K562 (cell line): Measurements from ENCODE around the gene RHOC. TPM values are rescaled to one million over a fixed set of nuclear protein-coding genes. Genes with fewer than 3 reads are reported as not detected.

Source experiments
- ATF3 ChIP-seq, 2 experiments: fragments of 450-650 bp in 1 of 2; sonication (generic) in 1 of 2; formaldehyde crosslinking in 1 of 2; IDR thresholded peaks in 1 of 2; conservative IDR thresholded peaks in 1 of 2; 2 replicates each; pipeline versions ENCODE4 v1.6.1 to v1.8.1; 2016 to 2023; ENCODE audit warnings: mild to moderate bottlenecking in 2 of 2, moderate library complexity in 2 of 2, inconsistent platforms in 1 of 2, missing genetic modification reagents in 1 of 2
- FOSL1 ChIP-seq: fragments of 200-800 bp; sonication (Bioruptor generic); conservative IDR thresholded peaks from 2 replicates; pipeline ENCODE4 v1.6.1; 2016; ENCODE audit warnings: missing genetic modification characterization, missing compliant biosample characterization
- MBD2 ChIP-seq: sonication (generic); IDR thresholded peaks from 2 replicates; pipeline ENCODE4 v1.6.1; 2016; ENCODE audit warnings: low read depth, borderline replicate concordance
- PRPF4 ChIP-seq: fragments of 200-400 bp; formaldehyde crosslinking; IDR thresholded peaks from one replicate; pipeline ENCODE4 v1.6.1; 2017; ENCODE audit warnings: low read length, low read depth, mild to moderate bottlenecking; ENCODE audit not compliant: insufficient read depth, poor library complexity, severe bottlenecking
- polyA plus RNA-seq, 8 experiments: library from polyadenylated mRNA; depleted of rRNA in 4 of 8; stranded (reverse) in 5 of 8; unstranded in 3 of 8; fragments of >200 nt; fragmentation: Nextera tagmentation in 2 of 8; fragmentation: Illumina TruSeq in 1 of 8; extraction: Ambion mirVana in 2 of 8; extraction: Trizol in 1 of 8; gene quantifications; 2 replicates each; pipeline versions ENCODE4 v1.2.1 to v1.2.3, GENCODE V29; 2011 to 2014; ENCODE audit warnings: inconsistent platforms in 1 of 8, missing spikeins in 1 of 8
- total RNA-seq, 7 experiments: library from RNA; depleted of rRNA in 6 of 7; stranded (reverse); fragments of >200 nt in 6 of 7; fragmentation: Illumina TruSeq in 2 of 7; extraction: Trizol in 2 of 7; gene quantifications; 2 replicates each; pipeline versions ENCODE4 v1.2.1 to v1.2.3, GENCODE V29; 2011 to 2021; ENCODE audit warnings: low replicate concordance in 1 of 7
- TF ChIP-seq, protein P1 (sequence below), 2 experiments: fragments of 450-650 bp in 1 of 2; IDR thresholded peaks; 2 replicates each; pipeline ENCODE4 v1.6.1; 2011 to 2017; ENCODE audit warnings: low read depth in 2 of 2, antibody characterized with exemption in 1 of 2, borderline replicate concordance in 1 of 2, low read length in 1 of 2, mild to moderate bottlenecking in 1 of 2, mixed read lengths in 1 of 2; ENCODE audit not compliant: control insufficient read depth in 1 of 2

The RHOC gene
- total and polyA plus RNA-seq, 9 of the 15 experiments (the other 6 are each of a cell fraction or from before 2014, with no cell fraction given) = 35.2 to 364 (median 204) TPM

- TF ChIP-seq, protein P1, sequence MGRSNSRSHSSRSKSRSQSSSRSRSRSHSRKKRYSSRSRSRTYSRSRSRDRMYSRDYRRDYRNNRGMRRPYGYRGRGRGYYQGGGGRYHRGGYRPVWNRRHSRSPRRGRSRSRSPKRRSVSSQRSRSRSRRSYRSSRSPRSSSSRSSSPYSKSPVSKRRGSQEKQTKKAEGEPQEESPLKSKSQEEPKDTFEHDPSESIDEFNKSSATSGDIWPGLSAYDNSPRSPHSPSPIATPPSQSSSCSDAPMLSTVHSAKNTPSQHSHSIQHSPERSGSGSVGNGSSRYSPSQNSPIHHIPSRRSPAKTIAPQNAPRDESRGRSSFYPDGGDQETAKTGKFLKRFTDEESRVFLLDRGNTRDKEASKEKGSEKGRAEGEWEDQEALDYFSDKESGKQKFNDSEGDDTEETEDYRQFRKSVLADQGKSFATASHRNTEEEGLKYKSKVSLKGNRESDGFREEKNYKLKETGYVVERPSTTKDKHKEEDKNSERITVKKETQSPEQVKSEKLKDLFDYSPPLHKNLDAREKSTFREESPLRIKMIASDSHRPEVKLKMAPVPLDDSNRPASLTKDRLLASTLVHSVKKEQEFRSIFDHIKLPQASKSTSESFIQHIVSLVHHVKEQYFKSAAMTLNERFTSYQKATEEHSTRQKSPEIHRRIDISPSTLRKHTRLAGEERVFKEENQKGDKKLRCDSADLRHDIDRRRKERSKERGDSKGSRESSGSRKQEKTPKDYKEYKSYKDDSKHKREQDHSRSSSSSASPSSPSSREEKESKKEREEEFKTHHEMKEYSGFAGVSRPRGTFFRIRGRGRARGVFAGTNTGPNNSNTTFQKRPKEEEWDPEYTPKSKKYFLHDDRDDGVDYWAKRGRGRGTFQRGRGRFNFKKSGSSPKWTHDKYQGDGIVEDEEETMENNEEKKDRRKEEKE (IDR thresholded peaks at IDR 0.05; ENCODE audit: borderline replicate concordance in 1 of 2, control insufficient read depth in 1 of 2, low read depth in 2 of 2, low read length in 1 of 2) = no peak
- TF ChIP-seq ATF3 (IDR thresholded peaks at IDR 0.05) (no peak), ATF3 (CRISPR knock-in tag; conservative IDR thresholded peaks at IDR 0.05) (no peak), MBD2 (no peak), PRPF4 (no peak), FOSL1 (tag) (no peak)
These were observed 14.2 kb downstream of the RHOC start (continued) for GRCh38 chr1:112692681-112693080.
